A375 (cell line): Measurements from ENCODE around the gene HOXC10. TPM values are rescaled to one million over a fixed set of nuclear protein-coding genes. Genes with fewer than 3 reads are reported as not detected.

Experiments
- small RNA-seq: library from RNA; depleted of rRNA; stranded (forward); fragments of <200 nt; gene quantifications from one replicate; pipeline ENCODE3, GENCODE V24; 2014
- total RNA-seq: library from RNA; depleted of rRNA; stranded (reverse); fragments of >200 nt; shearing (Covaris generic); gene quantifications from 2 replicates; pipeline ENCODE4 v1.2.3, GENCODE V29; 2014; rRNA removed

HOXC10 gene
- total RNA-seq = 13.2 and 15.5 TPM in 2 replicates

GRCh38 chr12:53984901-53985691, at the start of gene HOXC10:
Gene HOXC10 (plus strand): TSS chr12:53985146. CDS start chr12:53985260, 114 bp downstream.

GRCh38 chr12:53938326-53939140, 46.4 kb upstream of the HOXC10 start, which contains the start of gene HOXC13:
Gene HOXC13 (plus strand): TSS chr12:53938831. CDS start chr12:53938907, 76 bp downstream.

GRCh38 chr12:53954694-53955035, 30.3 kb upstream of the HOXC10 start, which contains the start of gene HOXC12:
Gene HOXC12 (plus strand): TSS chr12:53954903. CDS start chr12:53954930, 27 bp downstream.

GRCh38 chr12:53972722-53973235, 12.2 kb upstream of the HOXC10 start, which contains the start of gene HOXC11:
Gene HOXC11 (plus strand): TSS chr12:53973126. CDS start chr12:53973242, 116 bp downstream.

GRCh38 chr12:53974084-53975063, 10.6 kb upstream of the HOXC10 start, which contains the start of gene HOTAIR:
Gene HOTAIR (minus strand): TSS chr12:53974954.

GRCh38 chr12:54000116-54001114, 15.5 kb downstream of the HOXC10 start, which contains the start of gene HOXC9:
Gene HOXC9 (plus strand): TSS chr12:54000161. CDS start chr12:54000189, 28 bp downstream.

GRCh38 chr12:54028314-54029201, 43.6 kb downstream of the HOXC10 start, which contains the start of gene HOXC6:
Gene HOXC6 (plus strand): TSS chr12:54028440. CDS start chr12:54028522, 82 bp downstream.

GRCh38 chr12:54032627-54033100, 47.7 kb downstream of the HOXC10 start, which contains the start of gene HOXC5:
Gene HOXC5 (plus strand): TSS chr12:54033050. CDS start chr12:54033123, 73 bp downstream.

Small RNA genes within 50 kb of the gene (small RNA-seq; reads per million reads assigned to genes)
- gene AC012531.3 = not detected
- not detected for gene AC012531.4
- not detected for gene HOXC5
- 3.6 reads per million, percentile 81 among the genes with 10 or more reads in this experiment for gene MIR196A2
- gene MIR615 = 1.0 reads per million, percentile 55 among the genes with 10 or more reads in this experiment
- not detected for gene RF01905
- gene RF01906 = not detected

Other genes starting within 250 kb of the HOXC10 start
- not detected in 2 replicates for gene CISTR, start 233.2 kb upstream of the HOXC10 start, total RNA-seq
- gene HOXC13, start 46.3 kb upstream of the HOXC10 start, total RNA-seq = 5.1 and 6.0 TPM in 2 replicates
- 2.6 and 2.8 TPM in 2 replicates for gene HOXC12, start 30.2 kb upstream of the HOXC10 start, total RNA-seq
- gene HOXC11, start 12.0 kb upstream of the HOXC10 start, total RNA-seq = 3.2 and 4.2 TPM in 2 replicates
- 0.50 and 1.7 TPM in 2 replicates for gene HOTAIR, start 10.2 kb upstream of the HOXC10 start, total RNA-seq
- 8.4 and 11.2 TPM in 2 replicates for gene HOXC9, start 15.0 kb downstream of the HOXC10 start, total RNA-seq
- 3.8 and 4.5 TPM in 2 replicates for gene HOXC8, start 23.8 kb downstream of the HOXC10 start, total RNA-seq
- gene HOXC6, start 43.3 kb downstream of the HOXC10 start, total RNA-seq = 2.7 and 3.7 TPM in 2 replicates
- gene HOXC5, start 47.9 kb downstream of the HOXC10 start, total RNA-seq = 0.19 and 0.58 TPM in 2 replicates
- 2.3 and 4.3 TPM in 2 replicates for gene HOXC4, start 68.7 kb downstream of the HOXC10 start, total RNA-seq
- 85.1 and 86.0 TPM in 2 replicates for gene SMUG1, start 203.8 kb downstream of the HOXC10 start, total RNA-seq